HL-60 (cell line): Measurements from ENCODE around the gene CDHR5.

Source experiments
- POLR2AphosphoS5 ChIP-seq: IDR thresholded peaks from 2 replicates; pipeline ENCODE4 v1.6.1; 2012; ENCODE audit warnings: low read depth
- REST ChIP-seq: IDR thresholded peaks from 2 replicates; pipeline ENCODE4 v1.6.1; 2012; ENCODE audit warnings: low read depth; ENCODE audit not compliant: insufficient replicate concordance
- SPI1 ChIP-seq: IDR thresholded peaks from 2 replicates; pipeline ENCODE4 v1.6.1; 2012; ENCODE audit warnings: low read depth, mild to moderate bottlenecking, borderline replicate concordance
- TF ChIP-seq, protein P1 (sequence below): IDR thresholded peaks from one replicate; pipeline ENCODE4 v1.5.1; 2011; ENCODE audit warnings: low read length, control low read depth, inconsistent platforms; ENCODE audit not compliant: insufficient read depth

GRCh38 chr11:567011-567628 lies 57.6 kb downstream of the CDHR5 start:
- no peak for TF ChIP-seq POLR2AphosphoS5
- TF ChIP-seq, protein P1, sequence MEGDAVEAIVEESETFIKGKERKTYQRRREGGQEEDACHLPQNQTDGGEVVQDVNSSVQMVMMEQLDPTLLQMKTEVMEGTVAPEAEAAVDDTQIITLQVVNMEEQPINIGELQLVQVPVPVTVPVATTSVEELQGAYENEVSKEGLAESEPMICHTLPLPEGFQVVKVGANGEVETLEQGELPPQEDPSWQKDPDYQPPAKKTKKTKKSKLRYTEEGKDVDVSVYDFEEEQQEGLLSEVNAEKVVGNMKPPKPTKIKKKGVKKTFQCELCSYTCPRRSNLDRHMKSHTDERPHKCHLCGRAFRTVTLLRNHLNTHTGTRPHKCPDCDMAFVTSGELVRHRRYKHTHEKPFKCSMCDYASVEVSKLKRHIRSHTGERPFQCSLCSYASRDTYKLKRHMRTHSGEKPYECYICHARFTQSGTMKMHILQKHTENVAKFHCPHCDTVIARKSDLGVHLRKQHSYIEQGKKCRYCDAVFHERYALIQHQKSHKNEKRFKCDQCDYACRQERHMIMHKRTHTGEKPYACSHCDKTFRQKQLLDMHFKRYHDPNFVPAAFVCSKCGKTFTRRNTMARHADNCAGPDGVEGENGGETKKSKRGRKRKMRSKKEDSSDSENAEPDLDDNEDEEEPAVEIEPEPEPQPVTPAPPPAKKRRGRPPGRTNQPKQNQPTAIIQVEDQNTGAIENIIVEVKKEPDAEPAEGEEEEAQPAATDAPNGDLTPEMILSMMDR, result no peak
- no peak for TF ChIP-seq REST
- TF ChIP-seq SPI1, result no peak
